SJCRH30 (cell line): Measurements from ENCODE around the gene VDR. TPM values are rescaled to one million over a fixed set of nuclear protein-coding genes. Genes with fewer than 3 reads are reported as not detected.
A peak's percentile ranks its signal among the peaks of the same experiment; 100 is the strongest.

ENCODE experiments used
- DNase-seq, 2 experiments: peaks; one replicate each; pipeline ENCODE4 v3.0.0-alpha.2; 2015 to 2020
- H3K27ac ChIP-seq: fragments of 250-450 bp; sonication (Bioruptor Pico); 2 replicates; pipeline ENCODE4 v1.5.1; 2020; ENCODE audit warnings: mild to moderate bottlenecking, moderate library complexity
- H3K27me3 ChIP-seq: fragments of 250-450 bp; sonication (Bioruptor Pico); 2 replicates; pipeline ENCODE4 v1.5.1; 2020; ENCODE audit warnings: mild to moderate bottlenecking, moderate library complexity
- H3K36me3 ChIP-seq: fragments of 250-450 bp; sonication (Bioruptor Pico); 2 replicates; pipeline ENCODE4 v1.5.1; 2020; ENCODE audit warnings: mild to moderate bottlenecking, moderate library complexity
- H3K4me1 ChIP-seq: fragments of 250-450 bp; sonication (Bioruptor Pico); 2 replicates; pipeline ENCODE4 v1.5.1; 2020; ENCODE audit warnings: mild to moderate bottlenecking, moderate library complexity
- H3K4me3 ChIP-seq: fragments of 250-450 bp; sonication (Bioruptor Pico); 2 replicates; pipeline ENCODE4 v1.5.1; 2020; ENCODE audit warnings: mild to moderate bottlenecking, moderate library complexity
- H3K9me3 ChIP-seq: fragments of 250-450 bp; sonication (Bioruptor Pico); replicated peaks from 2 replicates; pipeline ENCODE4 v1.5.1; 2020; ENCODE audit warnings: mild to moderate bottlenecking, moderate library complexity
- total RNA-seq: library from RNA; depleted of rRNA; stranded (reverse); fragments of >200 nt; shearing (Covaris generic); gene quantifications from 2 replicates; pipeline ENCODE4 v1.2.3, GENCODE V29; 2014; rRNA removed

VDR gene
- total RNA-seq, 1 experiment from 2014 or later: 0.10 TPM

GRCh38 chr12:47797441-47797840, 107.4 kb downstream of the VDR start:
- H3K27me3 ChIP-seq: no peaks in the 10 kb centered on the region
- no peaks in the 10 kb centered on the region for H3K9me3 ChIP-seq
- H3K4me3 ChIP-seq: no peak overlapping the region
- H3K27ac ChIP-seq: no peak overlapping the region
- DNase-seq: peak in 1 of 2 experiments; percentile 48
- no peaks in the 10 kb centered on the region for H3K4me1 ChIP-seq
- H3K36me3 ChIP-seq: peaks cover 30% of the 10 kb centered on the region

GRCh38 chr12:47795814-47796411, 108.9 kb downstream of the VDR start:
- no peak for DNase-seq
- H3K36me3 ChIP-seq: peaks cover 39% of the 10 kb centered on the region
- H3K27ac ChIP-seq: no peak overlapping the region
- no peaks in the 10 kb centered on the region for H3K4me1 ChIP-seq
- H3K9me3 ChIP-seq: no peaks in the 10 kb centered on the region
- no peak overlapping the region for H3K4me3 ChIP-seq
- no peaks in the 10 kb centered on the region for H3K27me3 ChIP-seq

GRCh38 chr12:47795121-47795813, 109.5 kb downstream of the VDR start:
- no peak for DNase-seq
- no peaks in the 10 kb centered on the region for H3K27me3 ChIP-seq
- no peak overlapping the region for H3K4me3 ChIP-seq
- no peaks in the 10 kb centered on the region for H3K4me1 ChIP-seq
- H3K9me3 ChIP-seq: no peaks in the 10 kb centered on the region
- peaks cover 42% of the 10 kb centered on the region for H3K36me3 ChIP-seq
- no peak overlapping the region for H3K27ac ChIP-seq

- Histone ChIP-seq H3K27me3 (no peaks in the 10 kb centered on the region), H3K4me3 (no peak overlapping the region), H3K27ac (no peak overlapping the region), H3K4me1 (no peaks in the 10 kb centered on the region), H3K9me3 (no peaks in the 10 kb centered on the region), H3K36me3 (peaks cover 43% of the 10 kb centered on the region)
- DNase-seq: no peak
Observed at GRCh38 chr12:47794679-47795078, 110.1 kb downstream of the VDR start.

- Histone ChIP-seq H3K4me3 (no peak overlapping the region), H3K27ac (no peak overlapping the region), H3K27me3 (no peaks in the 10 kb centered on the region), H3K9me3 (no peaks in the 10 kb centered on the region), H3K4me1 (no peaks in the 10 kb centered on the region), H3K36me3 (peaks cover 58% of the 10 kb centered on the region)
- no peak for DNase-seq
Observed at GRCh38 chr12:47793015-47793681, 111.6 kb downstream of the VDR start.

GRCh38 chr12:47791874-47792273, 112.9 kb downstream of the VDR start:
- no peaks in the 10 kb centered on the region for H3K9me3 ChIP-seq
- peaks cover 70% of the 10 kb centered on the region for H3K36me3 ChIP-seq
- H3K4me1 ChIP-seq: no peaks in the 10 kb centered on the region
- DNase-seq: no peak
- no peaks in the 10 kb centered on the region for H3K27me3 ChIP-seq
- no peak overlapping the region for H3K4me3 ChIP-seq
- H3K27ac ChIP-seq: no peak overlapping the region

Other genes starting within 250 kb of the VDR start
- 56.4 and 70.0 TPM in 2 replicates for gene RPAP3, start 199.0 kb downstream of the VDR start, total RNA-seq
- gene ENDOU, start 179.5 kb downstream of the VDR start, total RNA-seq: not detected in 2 replicates
- 0.49 and 0.68 TPM in 2 replicates for gene RAPGEF3, start 146.1 kb downstream of the VDR start, total RNA-seq
- 1.1 and 1.4 TPM in 2 replicates for gene SLC48A1, start 131.8 kb downstream of the VDR start, total RNA-seq
- gene HDAC7, start 85.1 kb downstream of the VDR start, total RNA-seq: 34.9 and 37.1 TPM in 2 replicates
- 126 and 145 TPM in 2 replicates for gene TMEM106C, start 58.6 kb upstream of the VDR start, total RNA-seq
- 200 and 211 TPM in 2 replicates for gene COL2A1, start 99.5 kb upstream of the VDR start, total RNA-seq
- gene SENP1, start 201.1 kb upstream of the VDR start, total RNA-seq: 53.6 and 53.9 TPM in 2 replicates
- 64.4 and 69.3 TPM in 2 replicates for gene PFKM, start 214.4 kb upstream of the VDR start, total RNA-seq